Prostate gland (tissue), 2 donors: ENCODE results near the gene SHISA7. TPM values are rescaled to one million over a fixed set of nuclear protein-coding genes. Genes with fewer than 3 reads are reported as not detected.

Experiments
- DNase-seq: peaks from one replicate; pipeline ENCODE4 v3.0.0-alpha.2; 2019; ENCODE audit warnings: low spot score
- H3K27ac ChIP-seq, 2 donors: fragments of 200-600 bp; sonication (generic); 2 replicates each; pipeline ENCODE4 v1.5.1; 2017 to 2019
- H3K27me3 ChIP-seq: fragments of 200-600 bp; sonication (generic); replicated peaks from 2 replicates; pipeline ENCODE4 v1.5.1; 2019; ENCODE audit not compliant: insufficient read depth
- H3K36me3 ChIP-seq, 2 donors: fragments of 200-600 bp; sonication (generic); 1 replicate in 1 of 2; 2 replicates in 1 of 2; pipeline versions ENCODE4 v1.5.1 to v1.8.1; 2017 to 2019
- H3K4me1 ChIP-seq: fragments of 200-600 bp; sonication (generic); replicated peaks from 2 replicates; pipeline ENCODE4 v1.5.1; 2019
- H3K4me3 ChIP-seq, 2 donors: fragments of 200-600 bp; sonication (generic); 2 replicates each; pipeline ENCODE4 v1.5.1; 2017 to 2019
- H3K9me3 ChIP-seq: fragments of 200-600 bp; sonication (generic); 2 replicates; pipeline ENCODE4 v1.5.1; 2017
- CTCF ChIP-seq, 4 experiments: fragments of 200-600 bp in 2 of 4; fragments of 450-650 bp in 2 of 4; sonication (generic) in 2 of 4; IDR thresholded peaks; 1 replicate in 3 of 4; 2 replicates in 1 of 4; pipeline ENCODE4 v1.5.1; 2016 to 2019; ENCODE audit warnings: antibody characterized with exemption in 4 of 4, mild to moderate bottlenecking in 2 of 4, moderate library complexity in 2 of 4
- POLR2A ChIP-seq: fragments of 450-650 bp; IDR thresholded peaks from one replicate; pipeline ENCODE4 v1.6.1; 2016; ENCODE audit warnings: antibody characterized with exemption, mild to moderate bottlenecking
- POLR2AphosphoS5 ChIP-seq: sonication (generic); formaldehyde crosslinking; IDR thresholded peaks from one replicate; pipeline ENCODE4 v1.6.1; 2017; ENCODE audit warnings: antibody characterized with exemption
- WGBS: methylation state at CpG from one replicate; pipeline ENCODE4 v1.1.5; 2018; 5-methylcytosine and 5-hydroxymethylcytosine counted together
- intact Hi-C: fragments of 100-400 bp; cut with DNase I; formaldehyde crosslinking; loops from one replicate; pipeline ENCODE4 v1.14.2; 2022
- total RNA-seq, 2 donors: library from RNA; depleted of rRNA; stranded (reverse); fragments of >200 nt; gene quantifications; one replicate each; pipeline ENCODE4 v1.1.0, GENCODE V29; 2016

The SHISA7 gene
- total RNA-seq, 2 donors from 2014 or later: not detected

- Histone ChIP-seq H3K9me3 (no peaks in the 10 kb centered on the region), H3K4me1 (no peaks in the 10 kb centered on the region), H3K36me3 (no peaks in the 10 kb centered on the region), H3K4me3 (no peak overlapping the region), H3K27me3 (no peaks in the 10 kb centered on the region), H3K27ac (no peak overlapping the region)
- WGBS: 81% methylated on average over 11 of the region's 11 CpGs
- TF ChIP-seq POLR2AphosphoS5 (no peak), CTCF (IDR thresholded peaks at IDR 0.05) (no peak), POLR2A (no peak)
- DNase-seq: no peak
- intact Hi-C loops: loop anchor here (2.0 kb wide), 1 partner anchor 39 kb away; no protein-coding TSS in a partner anchor
Observed at GRCh38 chr19:55465460-55466240, 22.6 kb upstream of the SHISA7 start.

GRCh38 chr19:55464662-55465054 lies 21.6 kb upstream of the SHISA7 start, which contains the start of gene C19orf85:
C19orf85 (minus strand) TSS chr19:55464751; CDS start chr19:55464554, 197 bp downstream.
- 65% methylated on average over 12 of the region's 14 CpGs for WGBS
- no peak within 1 kb of the TSS for H3K4me3 ChIP-seq
- no peak within 1 kb of the TSS for H3K27ac ChIP-seq
- no peaks in the 10 kb centered on the region for H3K9me3 ChIP-seq
- DNase-seq: no peak
- no peaks in the 10 kb centered on the region for H3K36me3 ChIP-seq
- intact Hi-C loops: no loop called here
- no peak for TF ChIP-seq POLR2AphosphoS5
- TF ChIP-seq POLR2A: no peak
- TF ChIP-seq CTCF (IDR thresholded peaks at IDR 0.05): no peak
- H3K4me1 ChIP-seq: no peaks in the 10 kb centered on the region
- H3K27me3 ChIP-seq: no peaks in the 10 kb centered on the region

- DNase-seq: no peak
- TF ChIP-seq CTCF (IDR thresholded peaks at IDR 0.05) (no peak), POLR2AphosphoS5 (no peak), POLR2A (no peak)
- H3K36me3 ChIP-seq: no peaks in the 10 kb centered on the region
- H3K4me1 ChIP-seq: no peaks in the 10 kb centered on the region
- no peak overlapping the region for H3K27ac ChIP-seq
- H3K27me3 ChIP-seq: no peaks in the 10 kb centered on the region
- WGBS: 68% methylated on average over 23 of the region's 23 CpGs
- no peaks in the 10 kb centered on the region for H3K9me3 ChIP-seq
- no peak overlapping the region for H3K4me3 ChIP-seq
- intact Hi-C loops: no loop called here
Observed at GRCh38 chr19:55464039-55464661, 21.1 kb upstream of the SHISA7 start.

- Histone ChIP-seq H3K4me3 (no peak overlapping the region), H3K27ac (no peak overlapping the region), H3K4me1 (no peaks in the 10 kb centered on the region), H3K36me3 (no peaks in the 10 kb centered on the region), H3K27me3 (no peaks in the 10 kb centered on the region), H3K9me3 (no peaks in the 10 kb centered on the region)
- no peak for DNase-seq
- intact Hi-C loops: no loop called here
- WGBS: 71% methylated on average over 15 of the region's 15 CpGs
- TF ChIP-seq CTCF (IDR thresholded peaks at IDR 0.05): no peak
- TF ChIP-seq POLR2AphosphoS5: no peak
- TF ChIP-seq POLR2A: no peak
Observed at GRCh38 chr19:55463583-55464031, 20.5 kb upstream of the SHISA7 start.
